ENCODE data around the gene DAPK1. TPM values are rescaled to one million over a fixed set of nuclear protein-coding genes. Genes with fewer than 3 reads are reported as not detected.

DAPK1 gene
- polyA plus RNA-seq, 1 donor from 2014 or later = 45.0 TPM

GRCh38 chr9:87568401-87568800 lies 70.7 kb downstream of the DAPK1 start:
- TF ChIP-seq, protein P1, sequence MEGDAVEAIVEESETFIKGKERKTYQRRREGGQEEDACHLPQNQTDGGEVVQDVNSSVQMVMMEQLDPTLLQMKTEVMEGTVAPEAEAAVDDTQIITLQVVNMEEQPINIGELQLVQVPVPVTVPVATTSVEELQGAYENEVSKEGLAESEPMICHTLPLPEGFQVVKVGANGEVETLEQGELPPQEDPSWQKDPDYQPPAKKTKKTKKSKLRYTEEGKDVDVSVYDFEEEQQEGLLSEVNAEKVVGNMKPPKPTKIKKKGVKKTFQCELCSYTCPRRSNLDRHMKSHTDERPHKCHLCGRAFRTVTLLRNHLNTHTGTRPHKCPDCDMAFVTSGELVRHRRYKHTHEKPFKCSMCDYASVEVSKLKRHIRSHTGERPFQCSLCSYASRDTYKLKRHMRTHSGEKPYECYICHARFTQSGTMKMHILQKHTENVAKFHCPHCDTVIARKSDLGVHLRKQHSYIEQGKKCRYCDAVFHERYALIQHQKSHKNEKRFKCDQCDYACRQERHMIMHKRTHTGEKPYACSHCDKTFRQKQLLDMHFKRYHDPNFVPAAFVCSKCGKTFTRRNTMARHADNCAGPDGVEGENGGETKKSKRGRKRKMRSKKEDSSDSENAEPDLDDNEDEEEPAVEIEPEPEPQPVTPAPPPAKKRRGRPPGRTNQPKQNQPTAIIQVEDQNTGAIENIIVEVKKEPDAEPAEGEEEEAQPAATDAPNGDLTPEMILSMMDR (IDR thresholded peaks at IDR 0.05; ENCODE audit: poor library complexity, severe bottlenecking) = no peak
- TF ChIP-seq POLR2AphosphoS5 (IDR thresholded peaks at IDR 0.05) (no peak), SMC3 (conservative IDR thresholded peaks at IDR 0.05; ENCODE audit: poor library complexity) (no peak), EZH2 (IDR thresholded peaks at IDR 0.05; ENCODE audit: borderline replicate concordance, insufficient read depth, low read length, poor library complexity, severe bottlenecking) (no peak), REST (IDR thresholded peaks at IDR 0.05; ENCODE audit: borderline replicate concordance) (no peak), MXI1 (conservative IDR thresholded peaks at IDR 0.05; ENCODE audit: poor library complexity, severe bottlenecking) (no peak), TAF1 (IDR thresholded peaks at IDR 0.05; ENCODE audit: low read depth) (no peak), RAD21 (conservative IDR thresholded peaks at IDR 0.05) (no peak), EP300 (conservative IDR thresholded peaks at IDR 0.05; ENCODE audit: poor library complexity, severe bottlenecking) (no peak)
- H3K4me3 ChIP-seq (ENCODE audit: low read length) = no peak overlapping the region
- no peaks in the 10 kb centered on the region for H3F3A ChIP-seq (ENCODE audit: insufficient read depth, low read length, poor library complexity, severe bottlenecking)
- H3K4me2 ChIP-seq (ENCODE audit: low read length) = no peak overlapping the region
- peaks cover 10% of the 10 kb centered on the region for H3K79me2 ChIP-seq (replicated peaks; ENCODE audit: insufficient read depth, low read length)
- H3K27me3 ChIP-seq (ENCODE audit: insufficient read depth, low read depth, low read length) = no peaks in the 10 kb centered on the region
- no peak overlapping the region for H2AFZ ChIP-seq (ENCODE audit: low read depth, low read length)
- H3K9ac ChIP-seq (ENCODE audit: low read length) = no peak overlapping the region
- H3K9me3 ChIP-seq (ENCODE audit: low read length) = no peaks in the 10 kb centered on the region
- H3K9me2 ChIP-seq (ENCODE audit: insufficient read depth, low read length) = no peaks in the 10 kb centered on the region
- no peaks in the 10 kb centered on the region for H3K36me3 ChIP-seq (ENCODE audit: insufficient read depth, low read length)
- H4K20me1 ChIP-seq (ENCODE audit: insufficient read depth) = no peaks in the 10 kb centered on the region
- H3K27ac ChIP-seq (ENCODE audit: low read length) = no peak overlapping the region

- Histone ChIP-seq H3K27ac (ENCODE audit: low read length) (no peak overlapping the region), H3K4me2 (ENCODE audit: low read length) (no peak overlapping the region), H3K79me2 (replicated peaks; ENCODE audit: insufficient read depth, low read length) (peaks cover 7% of the 10 kb centered on the region), H3F3A (ENCODE audit: insufficient read depth, low read length, poor library complexity, severe bottlenecking) (no peaks in the 10 kb centered on the region), H2AFZ (ENCODE audit: low read depth, low read length) (no peak overlapping the region), H4K20me1 (ENCODE audit: insufficient read depth) (no peaks in the 10 kb centered on the region), H3K9me2 (ENCODE audit: insufficient read depth, low read length) (no peaks in the 10 kb centered on the region), H3K9me3 (ENCODE audit: low read length) (no peaks in the 10 kb centered on the region), H3K9ac (ENCODE audit: low read length) (no peak overlapping the region), H3K27me3 (ENCODE audit: insufficient read depth, low read depth, low read length) (no peaks in the 10 kb centered on the region), H3K4me3 (ENCODE audit: low read length) (no peak overlapping the region), H3K36me3 (ENCODE audit: insufficient read depth, low read length) (no peaks in the 10 kb centered on the region)
- TF ChIP-seq POLR2AphosphoS5 (IDR thresholded peaks at IDR 0.05) (no peak), MXI1 (conservative IDR thresholded peaks at IDR 0.05; ENCODE audit: poor library complexity, severe bottlenecking) (no peak), REST (IDR thresholded peaks at IDR 0.05; ENCODE audit: borderline replicate concordance) (no peak), TAF1 (IDR thresholded peaks at IDR 0.05; ENCODE audit: low read depth) (no peak), SMC3 (conservative IDR thresholded peaks at IDR 0.05; ENCODE audit: poor library complexity) (no peak), EP300 (conservative IDR thresholded peaks at IDR 0.05; ENCODE audit: poor library complexity, severe bottlenecking) (no peak), EZH2 (IDR thresholded peaks at IDR 0.05; ENCODE audit: borderline replicate concordance, insufficient read depth, low read length, poor library complexity, severe bottlenecking) (no peak), RAD21 (conservative IDR thresholded peaks at IDR 0.05) (no peak)
- TF ChIP-seq, protein P1 (IDR thresholded peaks at IDR 0.05; ENCODE audit: poor library complexity, severe bottlenecking) = no peak
These were observed 71.4 kb downstream of the DAPK1 start for GRCh38 chr9:87569008-87569509.
